Measurements from ENCODE around the gene PSMA7. TPM values are rescaled to one million over a fixed set of nuclear protein-coding genes. Genes with fewer than 3 reads are reported as not detected.

The PSMA7 gene
- total RNA-seq, 1 donor from 2014 or later = 209 TPM

DNA sequence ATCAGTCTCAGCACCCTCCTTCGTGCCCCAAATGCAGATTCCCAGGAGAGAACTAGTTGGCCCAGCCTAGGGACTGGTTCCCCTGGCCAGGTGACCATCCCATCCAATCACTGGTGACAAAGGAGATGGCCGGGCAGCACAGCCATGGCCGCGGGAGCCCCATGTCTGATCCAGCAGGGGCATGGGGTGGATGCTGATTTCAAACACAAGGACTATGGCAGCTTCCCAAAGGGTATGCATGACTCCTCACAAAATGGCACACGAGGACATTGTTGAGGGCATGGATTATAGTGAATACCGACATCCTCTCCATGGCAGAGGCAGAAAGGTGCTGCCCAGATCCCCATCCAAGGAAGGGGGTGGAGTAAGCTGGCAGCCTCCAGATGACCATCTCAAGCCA is 30.8 kb downstream of the PSMA7 start:
- no peaks in the 10 kb centered on the region for H3K4me1 ChIP-seq
- DNase-seq (no peak), ATAC-seq (no peak)
- H3K27me3 ChIP-seq = no peaks in the 10 kb centered on the region
- H3K9me3 ChIP-seq = peaks cover 24% of the 10 kb centered on the region
- no peak overlapping the region for H3K4me3 ChIP-seq
- intact Hi-C loops (cut with DNase I) = no loop called here
- TF ChIP-seq, protein P1, sequence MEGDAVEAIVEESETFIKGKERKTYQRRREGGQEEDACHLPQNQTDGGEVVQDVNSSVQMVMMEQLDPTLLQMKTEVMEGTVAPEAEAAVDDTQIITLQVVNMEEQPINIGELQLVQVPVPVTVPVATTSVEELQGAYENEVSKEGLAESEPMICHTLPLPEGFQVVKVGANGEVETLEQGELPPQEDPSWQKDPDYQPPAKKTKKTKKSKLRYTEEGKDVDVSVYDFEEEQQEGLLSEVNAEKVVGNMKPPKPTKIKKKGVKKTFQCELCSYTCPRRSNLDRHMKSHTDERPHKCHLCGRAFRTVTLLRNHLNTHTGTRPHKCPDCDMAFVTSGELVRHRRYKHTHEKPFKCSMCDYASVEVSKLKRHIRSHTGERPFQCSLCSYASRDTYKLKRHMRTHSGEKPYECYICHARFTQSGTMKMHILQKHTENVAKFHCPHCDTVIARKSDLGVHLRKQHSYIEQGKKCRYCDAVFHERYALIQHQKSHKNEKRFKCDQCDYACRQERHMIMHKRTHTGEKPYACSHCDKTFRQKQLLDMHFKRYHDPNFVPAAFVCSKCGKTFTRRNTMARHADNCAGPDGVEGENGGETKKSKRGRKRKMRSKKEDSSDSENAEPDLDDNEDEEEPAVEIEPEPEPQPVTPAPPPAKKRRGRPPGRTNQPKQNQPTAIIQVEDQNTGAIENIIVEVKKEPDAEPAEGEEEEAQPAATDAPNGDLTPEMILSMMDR (IDR thresholded peaks at IDR 0.05) = no peak
- H3K27ac ChIP-seq = no peak overlapping the region
- no peaks in the 10 kb centered on the region for H3K36me3 ChIP-seq

DNA sequence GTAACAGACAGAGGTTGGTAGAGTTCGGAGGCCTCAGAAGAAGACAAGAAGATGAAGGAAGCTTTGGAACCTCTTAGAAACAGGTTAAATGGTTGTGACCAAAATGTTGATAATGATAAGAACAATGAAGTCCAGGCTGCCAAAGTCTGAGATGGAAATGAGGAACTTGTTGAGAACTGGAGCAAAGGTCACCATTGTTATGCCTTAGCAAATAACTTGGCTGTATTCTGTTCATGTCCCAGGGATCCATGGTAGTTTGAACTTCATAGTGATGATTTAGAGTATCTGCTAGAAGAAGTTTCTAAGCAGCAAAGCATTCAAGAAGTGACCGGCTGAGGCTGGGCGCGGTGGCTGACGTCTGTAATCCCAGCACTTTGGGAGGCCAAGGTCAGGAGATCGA is 32.0 kb downstream of the PSMA7 start:
- H3K27ac ChIP-seq = no peak overlapping the region
- H3K9me3 ChIP-seq = peaks cover 27% of the 10 kb centered on the region
- ATAC-seq = no peak
- TF ChIP-seq, protein P1 (IDR thresholded peaks at IDR 0.05) = no peak
- intact Hi-C loops (cut with DNase I) = no loop called here
- no peak for DNase-seq
- no peaks in the 10 kb centered on the region for H3K4me1 ChIP-seq
- H3K27me3 ChIP-seq = no peaks in the 10 kb centered on the region
- no peak overlapping the region for H3K4me3 ChIP-seq
- H3K36me3 ChIP-seq = no peaks in the 10 kb centered on the region

DNA sequence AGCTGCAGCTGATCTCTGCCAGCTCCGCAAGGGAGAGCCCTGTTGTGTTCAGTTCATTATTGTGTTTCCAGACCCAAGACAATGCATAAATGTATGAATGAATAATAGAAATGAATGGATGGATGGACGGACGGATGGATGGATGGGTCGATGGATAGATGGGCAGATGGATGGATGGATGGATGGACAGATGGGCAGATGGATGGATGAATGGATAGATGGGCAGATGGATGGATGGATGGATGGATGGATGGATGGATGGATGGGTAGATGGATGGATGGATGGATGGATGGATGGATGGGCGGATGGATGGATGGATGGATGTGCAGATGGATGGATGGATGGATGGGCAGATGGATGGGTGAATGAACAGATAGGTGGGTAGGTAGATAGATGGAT is 37.6 kb downstream of the PSMA7 start:
- Histone ChIP-seq H3K27ac (no peak overlapping the region), H3K27me3 (peaks cover 9% of the 10 kb centered on the region), H3K9me3 (peaks cover 24% of the 10 kb centered on the region), H3K4me1 (no peaks in the 10 kb centered on the region), H3K4me3 (no peak overlapping the region), H3K36me3 (no peaks in the 10 kb centered on the region)
- intact Hi-C loops (cut with DNase I) = no loop called here
- TF ChIP-seq, protein P1 (IDR thresholded peaks at IDR 0.05) = no peak
- DNase-seq = no peak
- no peak for ATAC-seq

DNA sequence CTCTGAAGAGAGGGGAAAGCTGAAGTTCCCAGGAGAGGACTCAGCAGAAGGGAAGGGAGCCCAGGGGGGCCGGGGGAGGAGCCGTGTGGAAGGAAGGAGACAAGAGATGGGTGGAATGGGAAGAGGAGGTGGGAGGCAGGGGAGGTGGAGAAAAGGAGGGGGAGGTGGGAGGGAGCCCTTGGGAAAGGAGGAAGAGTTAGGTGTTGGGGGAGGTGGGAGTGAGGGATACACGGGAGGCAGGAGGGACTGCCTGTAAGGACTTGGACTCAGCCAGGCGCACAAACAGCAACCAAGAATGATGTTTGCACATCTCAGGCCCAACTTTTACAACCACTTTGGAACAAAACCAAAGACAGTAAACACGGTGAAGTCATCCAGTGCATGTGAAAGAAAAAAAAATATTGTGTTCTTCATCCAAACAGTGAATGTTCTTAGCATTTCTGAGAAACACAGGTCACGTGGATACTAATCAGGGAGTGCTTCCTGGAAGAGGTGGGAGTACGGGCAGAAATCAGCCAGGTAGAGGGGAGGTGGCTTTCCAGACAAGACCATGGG is 38.3 kb downstream of the PSMA7 start:
- no peak for ATAC-seq
- no peak for DNase-seq
- Histone ChIP-seq H3K27me3 (peaks cover 9% of the 10 kb centered on the region), H3K4me3 (no peak overlapping the region), H3K27ac (no peak overlapping the region), H3K9me3 (peaks cover 24% of the 10 kb centered on the region), H3K4me1 (no peaks in the 10 kb centered on the region), H3K36me3 (no peaks in the 10 kb centered on the region)
- TF ChIP-seq, protein P1 (IDR thresholded peaks at IDR 0.05) = no peak
- intact Hi-C loops (cut with DNase I) = no loop called here

DNA sequence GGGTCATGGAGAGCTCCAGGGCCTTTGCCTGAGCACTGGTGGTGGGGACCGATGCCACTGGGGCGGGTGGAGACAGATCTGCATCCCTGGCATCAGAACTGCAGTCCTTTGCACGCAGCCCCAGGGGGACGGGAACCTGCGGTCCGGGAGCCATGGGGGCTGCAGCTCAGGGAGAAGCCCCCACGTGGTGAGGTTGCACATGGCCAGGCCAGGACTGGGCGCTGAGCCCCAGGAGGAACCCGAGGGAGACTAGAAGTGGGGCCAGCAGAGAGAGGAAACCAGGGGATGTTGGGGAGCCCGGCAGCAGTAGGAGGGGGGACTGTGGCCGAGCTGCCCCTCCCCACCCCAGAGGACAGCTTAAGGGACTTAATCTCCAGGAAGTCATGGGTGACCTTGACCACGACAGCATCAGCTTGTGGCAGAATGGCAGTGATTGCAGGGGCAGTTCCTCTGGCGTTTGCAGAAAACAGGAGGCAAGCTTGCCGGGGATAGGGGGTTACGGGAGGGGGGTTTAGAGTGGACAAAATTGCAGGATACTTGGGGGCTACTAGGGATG is 38.9 kb downstream of the PSMA7 start:
- ATAC-seq = no peak
- Histone ChIP-seq H3K27ac (no peak overlapping the region), H3K9me3 (peaks cover 24% of the 10 kb centered on the region), H3K36me3 (no peaks in the 10 kb centered on the region), H3K4me1 (no peaks in the 10 kb centered on the region), H3K4me3 (no peak overlapping the region), H3K27me3 (peaks cover 9% of the 10 kb centered on the region)
- DNase-seq = no peak
- intact Hi-C loops (cut with DNase I) = no loop called here
- TF ChIP-seq, protein P1 (IDR thresholded peaks at IDR 0.05) = no peak

Data from upper lobe of right lung (tissue), 1 donor.